ENCODE results near the gene MBOAT1.
"Not testable (repeated sequence)": the region's sequence is repeated elsewhere in the genome, so short reads cannot be mapped to it uniquely, and the experiment has no call there.

MBOAT1 gene

DNA sequence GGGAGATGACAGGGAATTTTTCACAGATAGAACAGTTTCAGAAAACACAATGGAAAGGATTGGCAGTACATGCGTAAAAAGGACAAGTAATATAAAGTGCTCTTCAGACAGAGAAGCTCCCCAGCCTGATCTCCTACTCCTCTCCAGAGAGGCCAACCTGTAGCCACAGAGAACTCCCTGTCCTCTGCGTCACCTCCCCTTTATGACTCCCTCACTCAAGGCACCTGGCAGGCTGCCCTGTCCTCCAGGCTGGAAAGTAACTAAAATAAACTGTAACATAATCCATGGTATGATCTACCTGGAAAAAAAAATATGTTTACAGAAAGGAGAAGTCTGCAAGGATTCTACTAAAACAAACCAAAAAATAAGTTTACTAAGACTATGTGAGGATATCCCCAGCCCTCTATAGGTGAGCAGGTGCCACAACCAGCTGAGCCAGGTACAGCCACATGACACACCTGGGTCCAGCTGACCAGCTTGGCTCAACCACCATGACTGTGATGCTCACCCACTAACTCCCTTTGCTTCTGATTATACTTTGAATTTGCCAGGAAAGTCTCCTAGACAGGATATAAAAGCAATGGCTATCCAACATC, 29.2 kb downstream of the MBOAT1 start:
- no peak for DNase-seq (ENCODE audit: low read depth)
- TF ChIP-seq, protein P1, sequence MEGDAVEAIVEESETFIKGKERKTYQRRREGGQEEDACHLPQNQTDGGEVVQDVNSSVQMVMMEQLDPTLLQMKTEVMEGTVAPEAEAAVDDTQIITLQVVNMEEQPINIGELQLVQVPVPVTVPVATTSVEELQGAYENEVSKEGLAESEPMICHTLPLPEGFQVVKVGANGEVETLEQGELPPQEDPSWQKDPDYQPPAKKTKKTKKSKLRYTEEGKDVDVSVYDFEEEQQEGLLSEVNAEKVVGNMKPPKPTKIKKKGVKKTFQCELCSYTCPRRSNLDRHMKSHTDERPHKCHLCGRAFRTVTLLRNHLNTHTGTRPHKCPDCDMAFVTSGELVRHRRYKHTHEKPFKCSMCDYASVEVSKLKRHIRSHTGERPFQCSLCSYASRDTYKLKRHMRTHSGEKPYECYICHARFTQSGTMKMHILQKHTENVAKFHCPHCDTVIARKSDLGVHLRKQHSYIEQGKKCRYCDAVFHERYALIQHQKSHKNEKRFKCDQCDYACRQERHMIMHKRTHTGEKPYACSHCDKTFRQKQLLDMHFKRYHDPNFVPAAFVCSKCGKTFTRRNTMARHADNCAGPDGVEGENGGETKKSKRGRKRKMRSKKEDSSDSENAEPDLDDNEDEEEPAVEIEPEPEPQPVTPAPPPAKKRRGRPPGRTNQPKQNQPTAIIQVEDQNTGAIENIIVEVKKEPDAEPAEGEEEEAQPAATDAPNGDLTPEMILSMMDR (conservative IDR thresholded peaks at IDR 0.05; ENCODE audit: control insufficient read depth, insufficient read depth, low read depth, low read length) = no peak
- H3K4me3 ChIP-seq (ENCODE audit: control insufficient read depth, low read depth, low read length) = no peak overlapping the region

GRCh38 chr6:20182069-20182468, 30.2 kb downstream of the MBOAT1 start:
- no peak overlapping the region for H3K4me3 ChIP-seq (ENCODE audit: control insufficient read depth, low read depth, low read length)
- no peak for DNase-seq (ENCODE audit: low read depth)
- TF ChIP-seq, protein P1 (conservative IDR thresholded peaks at IDR 0.05; ENCODE audit: control insufficient read depth, insufficient read depth, low read depth, low read length) = no peak

GRCh38 chr6:20180935-20181334, 31.3 kb downstream of the MBOAT1 start:
- H3K4me3 ChIP-seq (ENCODE audit: control insufficient read depth, low read depth, low read length) = no peak overlapping the region
- DNase-seq (ENCODE audit: low read depth) = no peak
- TF ChIP-seq, protein P1 (conservative IDR thresholded peaks at IDR 0.05; ENCODE audit: control insufficient read depth, insufficient read depth, low read depth, low read length) = no peak

DNA sequence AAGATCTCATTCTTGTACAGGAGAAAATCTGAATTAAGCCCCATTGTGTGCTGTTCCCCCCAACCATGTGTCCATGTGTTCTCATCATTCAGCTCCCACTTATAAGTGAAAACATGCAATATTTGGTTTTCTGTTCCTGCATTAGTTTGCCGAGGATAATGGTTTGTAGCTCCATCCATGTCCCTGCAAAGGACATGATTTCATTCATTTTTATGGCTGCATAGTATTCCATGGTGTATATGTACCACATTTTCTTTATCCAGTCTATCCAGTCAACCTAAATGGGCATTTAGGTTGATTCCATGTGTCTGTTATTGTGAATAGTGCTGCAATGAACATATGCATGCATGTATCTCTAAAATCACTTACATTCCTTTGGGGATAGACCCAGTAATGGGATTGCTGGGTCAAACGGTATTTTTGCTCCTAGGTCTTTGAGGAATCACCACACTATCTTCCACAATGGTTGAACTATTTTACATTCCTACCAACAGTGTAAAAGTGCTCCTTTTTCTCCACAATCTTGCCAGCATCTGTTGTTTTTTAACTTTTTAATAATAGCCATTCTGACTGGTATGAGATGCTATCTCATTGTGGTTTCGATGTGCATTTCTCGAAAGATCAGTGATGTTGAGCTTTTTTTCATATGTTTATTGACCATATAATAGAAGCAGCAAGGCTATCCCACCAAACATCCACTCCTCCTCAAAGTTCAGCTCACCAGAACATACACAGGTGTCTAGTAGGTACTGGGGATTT, 32.8 kb downstream of the MBOAT1 start:
- H3K4me3 ChIP-seq (ENCODE audit: control insufficient read depth, low read depth, low read length); DNase-seq (ENCODE audit: low read depth): not testable (repeated sequence)

DNA sequence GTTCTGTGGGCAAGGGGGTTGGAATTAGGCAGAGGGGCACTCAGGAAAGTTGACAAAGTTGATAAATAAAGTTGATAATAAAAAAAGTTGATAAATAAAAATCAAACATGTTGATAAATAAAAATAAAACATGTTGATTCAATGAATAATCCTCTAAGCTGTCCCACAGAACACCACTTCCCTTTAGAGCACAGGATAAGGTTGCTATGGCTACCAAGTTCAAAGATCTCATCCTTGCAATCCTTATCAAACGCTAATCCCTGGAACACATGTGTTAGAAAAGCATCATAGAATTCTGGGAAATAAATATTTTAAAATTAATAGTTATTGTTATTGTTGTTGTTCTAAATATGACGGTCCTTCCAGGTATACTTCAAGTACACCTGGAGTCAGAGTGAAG, 33.9 kb downstream of the MBOAT1 start:
- DNase-seq (ENCODE audit: low read depth) = no peak
- H3K4me3 ChIP-seq (ENCODE audit: control insufficient read depth, low read depth, low read length) = no peak overlapping the region
- TF ChIP-seq, protein P1 (conservative IDR thresholded peaks at IDR 0.05; ENCODE audit: control insufficient read depth, insufficient read depth, low read depth, low read length) = no peak

DNA sequence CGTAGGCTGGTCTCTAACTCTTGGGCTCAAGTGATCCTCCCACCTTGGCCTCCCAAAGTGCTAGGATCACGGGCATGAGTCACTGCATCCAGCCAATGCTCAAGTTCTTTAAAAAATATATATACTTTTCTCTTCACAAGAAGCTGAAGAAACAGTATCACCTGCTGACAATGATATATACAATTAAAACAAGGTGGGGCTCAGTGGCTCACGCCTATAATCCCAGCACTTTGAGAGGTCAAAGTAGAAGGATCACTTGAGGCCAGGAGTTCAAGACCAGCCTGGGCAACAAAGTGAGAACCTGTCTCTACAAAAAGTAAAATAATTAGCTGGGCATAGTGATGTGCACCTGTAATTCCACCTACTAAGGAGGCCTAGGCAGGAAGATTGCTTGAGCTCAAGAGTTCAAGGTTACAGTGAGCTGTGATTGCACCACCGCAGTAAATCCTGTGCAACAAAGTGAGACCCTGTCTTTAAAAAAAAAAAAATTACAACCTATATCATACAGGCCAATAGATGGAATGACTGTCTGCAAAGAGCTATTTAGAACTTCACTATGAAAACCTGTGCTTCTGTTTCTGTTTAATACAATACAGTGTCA, 36.4 kb downstream of the MBOAT1 start:
- DNase-seq (ENCODE audit: low read depth) = no peak
- TF ChIP-seq, protein P1 (conservative IDR thresholded peaks at IDR 0.05; ENCODE audit: control insufficient read depth, insufficient read depth, low read depth, low read length) = no peak
- no peak overlapping the region for H3K4me3 ChIP-seq (ENCODE audit: control insufficient read depth, low read depth, low read length)

All from fibroblast of mammary gland (primary cell).